Stimulated activated naive CD8-positive, alpha-beta T cell treated with anti-CD3 and anti-CD28 coated beads, Interleukin-15, Interleukin-2, amounts not matched to agents 100 U/mL and 50 U/mL, for 24 hours (primary cell): Measurements from ENCODE around the gene DDX39A.
A peak's percentile ranks its signal among the peaks of the same experiment; 100 is the strongest.

Experiments
- ATAC-seq: fragments of 150-1000 bp; cut with Tn5 transposase; one replicate; pipeline ENCODE4 v1.10.0; 2021
- DNase-seq: peaks from one replicate; pipeline ENCODE4 v3.0.0; 2021

DDX39A gene

GRCh38 chr19:14434543-14435319, 15.6 kb upstream of the DDX39A start:
- ATAC-seq = peak; percentile 83
- peak; percentile 62 for DNase-seq

- peak; percentile 48 for DNase-seq
- peak; percentile 34 for ATAC-seq
Measured at GRCh38 chr19:14433554-14434501, 14.7 kb upstream of the DDX39A start.

- DNase-seq = peak; percentile 81
- ATAC-seq = peak; percentile 22
Measured at GRCh38 chr19:14432791-14433553, 13.8 kb upstream of the DDX39A start, which contains the start of gene PKN1. Gene PKN1, plus strand, starts transcription at chr19:14433306. Its CDS starts 216 bp downstream, at chr19:14433522.

GRCh38 chr19:14430712-14431111, 11.6 kb upstream of the DDX39A start:
- ATAC-seq (no peak), DNase-seq (no peak)

- no peak for DNase-seq
Measured at GRCh38 chr19:14428882-14429416, 9.8 kb upstream of the DDX39A start.

GRCh38 chr19:14427461-14427860, 8.3 kb upstream of the DDX39A start:
- no peak for DNase-seq
- ATAC-seq = no peak

More at GRCh38 chr19:14428882-14429416, 9.8 kb upstream of the DDX39A start:
- no peak for ATAC-seq

GRCh38 chr19:14425696-14426138, 6.6 kb upstream of the DDX39A start:
- DNase-seq (no peak), ATAC-seq (no peak)

- DNase-seq (peak; percentile 91), ATAC-seq (peak; percentile 74)
Measured at GRCh38 chr19:14418856-14419105, 360 bp downstream of the DDX39A start.

GRCh38 chr19:14416817-14417231, 2.3 kb downstream of the DDX39A start:
- ATAC-seq (no peak), DNase-seq (no peak)

- DNase-seq = no peak
- no peak for ATAC-seq
Measured at GRCh38 chr19:14414926-14415690, 4.0 kb downstream of the DDX39A start.

GRCh38 chr19:14413693-14414181, 5.4 kb downstream of the DDX39A start:
- DNase-seq = no peak
- ATAC-seq = no peak

GRCh38 chr19:14412996-14413692, 6.0 kb downstream of the DDX39A start:
- DNase-seq (no peak), ATAC-seq (no peak)

- no peak for DNase-seq
- ATAC-seq = no peak
Measured at GRCh38 chr19:14412324-14412995, 6.7 kb downstream of the DDX39A start.

GRCh38 chr19:14411938-14412245, 7.2 kb downstream of the DDX39A start:
- DNase-seq (no peak), ATAC-seq (no peak)

GRCh38 chr19:14411161-14411937, 7.8 kb downstream of the DDX39A start:
- no peak for DNase-seq
- no peak for ATAC-seq

GRCh38 chr19:14410091-14411051, 8.8 kb downstream of the DDX39A start:
- DNase-seq = no peak

GRCh38 chr19:14409146-14410023, 9.8 kb downstream of the DDX39A start:
- DNase-seq (no peak), ATAC-seq (no peak)

More at GRCh38 chr19:14410091-14411051, 8.8 kb downstream of the DDX39A start:
- ATAC-seq = peak; percentile 3
